GM18870 (cell line): ENCODE data around the gene PREX1.
"Not testable (repeated sequence)": the region's sequence is repeated elsewhere in the genome, so short reads cannot be mapped to it uniquely, and the experiment has no call there.

Experiments
- ATAC-seq: cut with Tn5 transposase; IDR thresholded peaks from one replicate; pipeline ENCODE4 v1.9.1; 2021; ENCODE audit warnings: moderate library complexity; ENCODE audit not compliant: unreplicated experiment

Gene PREX1

GRCh38 chr20:48613926-48614325 lies 213.9 kb downstream of the PREX1 start:
- no peak for ATAC-seq

DNA sequence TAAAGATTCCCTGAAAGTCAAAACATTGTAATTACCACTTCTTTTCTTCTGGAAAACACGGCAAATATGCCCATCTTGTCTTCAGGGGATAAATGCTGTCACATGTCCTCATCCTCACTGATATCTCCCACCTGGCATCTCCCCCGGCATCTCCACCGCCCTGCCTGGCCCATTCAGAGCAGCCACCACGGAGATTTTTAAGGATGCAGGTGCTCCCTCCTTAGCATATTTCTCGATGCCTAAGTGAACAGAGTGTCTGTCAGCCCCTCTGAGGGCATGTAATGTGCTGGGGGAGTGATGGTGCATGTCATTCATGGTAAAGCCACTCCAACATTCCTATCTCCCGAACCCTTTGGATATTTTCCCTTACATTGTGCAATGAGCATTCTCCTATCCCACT lies 215.5 kb downstream of the PREX1 start:
- ATAC-seq, result no peak

DNA sequence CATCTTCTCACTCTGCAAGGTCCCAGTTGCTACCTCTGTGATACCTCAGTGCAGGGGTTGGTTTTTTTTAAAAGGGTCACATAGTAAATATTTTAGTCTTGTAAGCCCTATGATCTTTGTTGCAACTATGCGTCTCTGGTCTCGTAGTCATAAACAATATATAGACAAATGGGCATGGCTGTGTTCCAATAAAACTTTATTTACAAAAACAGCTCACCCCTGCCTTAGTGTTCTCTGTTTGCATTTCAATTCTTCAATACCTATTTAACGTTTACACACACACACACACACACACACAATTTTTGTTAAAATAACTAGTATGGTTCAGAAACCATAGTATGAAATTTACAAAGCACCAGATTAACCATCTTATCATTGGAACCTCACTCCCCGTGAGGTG lies 216.8 kb downstream of the PREX1 start:
- no peak for ATAC-seq

DNA sequence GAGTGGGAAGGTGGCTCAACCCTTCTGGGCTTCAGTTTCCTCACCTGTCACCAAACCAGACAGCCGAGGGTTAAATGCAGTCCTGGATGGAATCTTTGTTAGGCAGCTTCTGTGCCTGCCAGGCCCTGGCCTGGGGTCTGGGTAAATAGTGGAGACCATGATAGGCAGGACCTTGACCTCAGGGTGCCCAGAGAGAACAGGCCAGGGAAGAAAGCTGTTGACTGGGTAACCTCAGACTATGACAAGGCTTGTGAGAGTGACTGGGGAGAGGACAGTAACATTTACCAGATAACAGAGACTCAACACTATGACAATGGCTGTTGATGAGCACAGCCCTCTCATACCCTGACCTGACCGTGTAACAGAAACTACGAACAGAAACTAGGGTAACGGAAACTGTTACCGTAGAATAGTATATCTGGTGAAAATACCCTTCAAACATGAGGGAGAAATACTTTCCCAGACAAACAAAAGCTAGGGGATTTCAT lies 218.3 kb downstream of the PREX1 start:
- peak; percentile 70 for ATAC-seq

DNA sequence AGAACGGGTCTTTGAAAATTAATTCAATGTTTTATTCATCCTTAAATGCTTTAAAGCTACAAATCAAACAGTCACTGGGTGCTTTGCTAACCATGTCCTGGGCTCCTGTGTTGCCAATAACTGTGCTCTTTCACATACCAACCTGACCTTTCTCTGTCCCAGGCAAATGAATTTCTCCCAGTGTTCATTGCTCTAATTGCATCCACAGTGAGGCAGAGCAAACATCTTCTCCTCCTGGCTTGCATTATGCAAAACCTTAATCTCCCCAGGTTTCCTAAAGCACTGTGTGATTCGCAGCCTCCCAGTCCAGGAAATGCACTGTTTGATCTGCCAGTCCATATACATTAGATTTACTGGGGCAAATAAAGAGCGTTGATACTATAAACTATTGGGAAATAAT lies 219.0 kb downstream of the PREX1 start:
- ATAC-seq, result no peak

DNA sequence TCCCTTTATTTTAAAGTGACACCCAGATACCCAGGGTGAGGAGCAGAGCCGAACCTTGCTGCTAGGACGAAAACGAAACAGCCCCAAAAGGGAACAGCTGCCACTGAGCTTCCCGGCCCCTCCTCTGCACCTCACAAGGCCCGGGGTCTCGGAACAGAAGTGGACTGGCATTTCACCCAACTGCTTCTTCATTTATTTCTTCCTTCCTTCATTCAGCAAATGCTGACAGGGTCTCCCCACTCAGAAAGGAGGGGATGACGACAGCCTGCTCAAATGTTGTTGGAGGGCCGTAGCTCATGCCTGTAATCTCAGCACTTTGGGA lies 220.3 kb downstream of the PREX1 start:
- ATAC-seq, result no peak

DNA sequence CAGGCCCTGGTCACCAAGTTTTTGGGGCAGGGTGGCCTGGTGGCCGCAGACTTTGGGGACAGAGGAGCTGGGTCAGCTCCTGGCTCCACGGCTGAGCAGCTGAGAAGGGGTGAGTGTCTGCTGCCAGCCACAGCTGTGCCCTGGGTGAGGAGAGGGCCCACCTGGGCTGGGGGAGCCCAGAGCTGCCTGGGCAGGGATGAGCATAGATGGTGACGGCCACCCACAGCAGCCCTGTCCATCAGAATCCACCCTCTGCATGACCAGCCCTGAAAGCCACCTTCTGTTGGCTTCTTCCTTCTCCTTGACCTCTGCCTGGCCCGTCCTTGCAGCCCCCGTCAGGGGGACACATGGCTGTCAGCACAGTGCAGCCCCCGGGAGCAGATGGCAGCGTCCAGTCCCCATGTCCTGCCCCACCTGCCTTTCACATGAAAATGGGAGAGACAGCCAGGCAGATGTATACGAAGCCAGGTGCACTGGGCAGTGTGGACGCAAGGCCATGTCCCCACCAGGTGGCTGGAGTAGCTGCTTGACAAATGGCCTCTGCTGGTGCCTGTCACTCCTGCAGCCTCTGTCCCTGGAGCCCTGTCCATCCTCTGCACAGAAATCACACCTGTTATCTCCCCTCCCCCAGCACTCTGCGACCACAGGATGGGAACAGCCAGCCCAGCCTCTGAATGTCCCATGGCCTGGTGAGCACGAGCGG lies 220.8 kb downstream of the PREX1 start:
- no peak for ATAC-seq

DNA sequence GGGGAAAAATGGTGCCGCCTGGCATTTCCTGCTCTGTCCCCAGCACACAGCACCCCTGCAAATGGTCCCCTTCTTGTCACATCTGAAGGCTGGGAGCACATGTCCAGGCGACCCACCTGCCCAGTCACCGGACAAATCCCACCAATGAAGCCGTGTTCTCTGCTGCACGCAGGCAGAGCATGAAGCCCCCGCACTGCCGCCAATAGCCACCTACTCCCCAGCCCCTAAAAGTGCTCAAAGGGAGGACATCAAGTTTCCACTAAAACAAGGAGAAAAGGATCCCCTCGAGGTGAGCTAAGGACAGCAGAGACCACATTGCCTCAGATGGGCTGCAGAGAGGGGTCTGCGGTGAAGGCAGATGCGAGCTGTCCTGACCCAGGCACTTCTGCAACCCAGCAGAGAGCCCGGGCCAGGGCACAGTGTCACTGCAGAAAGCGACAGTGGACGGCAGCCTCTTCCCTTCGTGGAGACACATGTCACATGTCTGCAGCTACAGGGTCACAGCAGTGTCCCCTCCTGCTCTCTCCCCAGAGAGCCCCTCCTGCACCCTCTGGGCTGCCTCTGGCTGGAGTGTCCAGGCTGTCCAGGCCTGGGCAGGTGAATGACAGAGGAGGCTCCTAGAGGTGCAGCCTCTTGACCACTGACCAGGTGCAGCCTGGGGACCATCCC lies 221.5 kb downstream of the PREX1 start:
- ATAC-seq, result no peak

DNA sequence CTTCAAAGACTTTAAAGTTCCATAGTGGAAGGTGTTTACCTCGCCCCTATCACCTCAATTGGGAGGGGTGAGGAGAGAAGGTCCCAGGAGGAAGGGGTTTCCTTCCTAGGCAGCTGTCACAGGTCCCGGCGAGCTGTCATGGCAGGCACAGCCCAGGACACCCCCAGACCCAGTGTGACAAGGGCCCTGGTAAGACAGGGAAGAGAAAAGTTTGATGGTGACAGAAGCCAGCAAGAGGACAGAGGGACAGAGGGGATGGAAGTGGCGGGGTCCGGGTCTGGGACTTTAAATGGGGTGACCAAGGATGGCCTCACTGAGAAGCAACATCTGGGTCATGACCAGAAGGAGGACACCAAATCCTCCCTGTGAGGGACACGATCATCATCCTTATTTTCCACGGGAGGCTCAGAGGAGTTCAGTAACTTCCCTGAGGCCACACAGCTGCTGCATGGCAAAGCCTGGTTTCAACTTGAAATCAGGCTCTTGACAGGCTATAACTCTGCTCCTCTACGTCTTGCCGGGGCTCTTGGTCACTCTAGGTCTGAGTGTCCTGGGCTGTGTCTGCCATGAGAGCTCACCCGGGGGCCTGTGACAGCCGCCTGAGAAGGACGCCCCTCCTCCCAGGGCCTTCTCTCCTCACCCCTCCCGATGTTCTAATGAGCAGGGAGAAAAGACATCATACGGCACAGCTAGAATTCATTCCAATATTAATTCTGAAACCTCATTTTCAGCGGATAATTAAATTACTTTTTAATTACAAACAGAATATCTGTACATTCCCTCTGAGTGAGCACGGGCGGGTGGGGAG lies 222.2 kb downstream of the PREX1 start:
- ATAC-seq, result no peak

GRCh38 chr20:48604936-48605335 lies 222.9 kb downstream of the PREX1 start:
- ATAC-seq, result no peak

DNA sequence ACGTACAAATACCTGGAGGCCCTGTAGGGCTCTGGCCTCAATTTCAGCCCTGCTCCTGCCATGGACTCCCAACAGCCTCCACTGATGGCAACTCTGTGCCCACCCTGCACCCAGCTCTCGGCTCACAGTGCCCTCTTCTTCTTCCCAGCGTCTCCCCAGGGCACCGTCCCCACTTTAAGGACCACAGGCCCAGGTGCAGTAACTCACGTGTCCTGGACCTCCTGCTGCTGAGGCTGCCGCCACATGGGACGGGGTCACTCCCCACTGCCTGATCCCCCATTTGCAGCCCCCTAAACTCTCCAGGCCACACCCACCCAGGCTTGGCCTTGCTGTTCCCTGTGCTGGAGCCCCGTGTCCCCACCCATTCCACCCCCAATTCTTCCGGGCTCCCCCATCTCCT lies 223.4 kb downstream of the PREX1 start:
- no peak for ATAC-seq

DNA sequence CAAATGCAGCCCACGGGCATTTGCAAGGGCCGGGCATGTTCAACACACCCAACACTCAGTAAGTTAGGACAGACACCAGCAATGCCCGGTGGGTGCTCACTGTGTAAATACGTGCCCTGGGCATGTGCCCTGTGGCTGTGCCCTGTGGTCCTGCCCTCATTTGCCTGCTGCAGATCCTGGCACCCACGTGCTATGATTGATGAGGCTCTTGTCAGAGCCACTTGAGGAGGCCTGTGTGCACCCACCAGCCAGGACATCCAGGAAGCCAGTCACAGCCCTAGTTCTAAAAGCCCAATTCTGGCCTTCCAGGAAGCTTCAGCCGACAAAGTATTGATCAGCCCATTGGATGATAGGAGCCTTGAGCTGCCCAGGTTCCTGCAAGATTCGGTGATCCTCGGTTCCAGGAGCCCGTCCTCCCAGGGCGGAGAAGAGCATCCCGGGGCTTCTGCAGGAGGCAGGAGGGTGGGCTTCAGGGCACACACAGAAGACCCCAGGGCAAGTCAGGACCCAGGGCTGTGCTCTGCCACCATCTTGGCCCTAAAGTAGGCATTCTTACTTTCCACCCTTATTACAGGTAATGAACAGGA lies 223.9 kb downstream of the PREX1 start:
- ATAC-seq, result no peak

GRCh38 chr20:48603116-48603818 lies 224.5 kb downstream of the PREX1 start:
- no peak for ATAC-seq

- no peak for ATAC-seq
Observed at GRCh38 chr20:48601798-48602197, 226.0 kb downstream of the PREX1 start.

- no peak for ATAC-seq
Observed at GRCh38 chr20:48600470-48600945, 227.3 kb downstream of the PREX1 start.

DNA sequence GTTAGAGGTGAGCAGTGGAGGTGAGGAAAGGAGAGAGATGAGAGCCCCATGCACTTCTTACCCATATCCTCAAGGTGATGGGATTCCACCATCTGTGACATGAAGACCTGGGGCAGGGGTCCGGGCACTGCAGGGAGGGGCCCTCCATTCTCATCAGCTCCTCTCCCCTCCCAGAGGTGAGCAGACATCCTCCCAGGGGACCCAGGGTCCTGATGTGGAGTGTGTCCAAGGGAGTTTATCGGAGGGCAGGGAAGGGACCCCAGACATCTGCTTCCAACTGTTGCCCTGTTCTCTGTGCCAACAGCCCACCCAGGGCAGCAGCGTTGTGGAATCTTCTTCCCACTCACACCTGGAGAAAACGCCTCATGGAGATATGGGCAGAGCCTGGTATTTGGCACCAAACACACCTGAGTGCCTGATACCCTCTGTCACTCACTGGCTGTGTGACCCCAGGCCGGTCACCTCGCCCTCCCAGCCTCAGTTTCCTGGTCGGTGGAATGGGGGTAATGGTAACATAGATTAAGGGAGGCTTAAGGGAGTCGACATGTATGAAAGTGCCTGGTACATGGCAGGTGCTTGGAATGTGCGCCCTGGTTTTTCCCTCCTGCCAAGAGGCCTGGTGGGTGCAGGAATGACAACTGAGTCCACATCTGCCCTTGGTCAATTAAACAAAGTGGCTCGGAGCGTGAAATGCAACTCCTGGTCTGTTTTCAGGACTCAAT lies 227.9 kb downstream of the PREX1 start:
- no peak for ATAC-seq

- ATAC-seq, result no peak
Observed at GRCh38 chr20:48599106-48599747, 228.6 kb downstream of the PREX1 start.

DNA sequence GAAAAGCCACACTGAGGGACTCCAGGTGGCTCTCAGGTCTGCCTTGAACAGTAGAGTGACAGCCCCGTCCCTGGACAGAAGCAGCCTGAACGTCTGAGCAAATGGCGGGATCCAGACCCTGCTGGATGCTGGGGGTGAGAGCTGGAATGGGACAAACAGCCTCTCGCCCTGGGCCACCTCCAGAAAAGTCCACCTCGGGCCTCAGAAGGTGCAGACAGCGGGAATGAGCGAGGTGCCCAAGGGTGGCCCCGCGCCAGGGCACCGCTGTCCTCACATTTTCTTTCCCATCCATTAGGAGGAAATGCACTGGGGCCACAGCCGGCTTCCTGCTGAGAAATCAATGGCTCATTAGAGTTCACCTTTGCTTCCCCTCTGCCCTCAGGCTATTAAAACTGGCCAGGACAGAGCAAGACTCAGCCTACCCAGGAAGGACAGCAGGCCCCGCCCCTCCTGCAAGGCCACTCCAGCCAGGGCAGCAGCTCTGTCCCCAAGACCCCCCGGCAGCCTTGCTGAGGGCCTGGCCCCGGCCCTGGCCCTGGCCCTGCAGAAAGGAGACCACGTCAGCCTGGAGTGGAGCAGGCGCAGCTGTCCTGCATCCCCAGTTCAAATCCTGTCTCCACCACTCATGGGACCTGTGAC lies 229.4 kb downstream of the PREX1 start:
- ATAC-seq, result not testable (repeated sequence)
